ENCODE data around the gene ZSCAN25.

- no peak for TF ChIP-seq POLR2AphosphoS5 (IDR thresholded peaks at IDR 0.05; ENCODE audit: low read depth, low read length)
- TF ChIP-seq, protein P1, sequence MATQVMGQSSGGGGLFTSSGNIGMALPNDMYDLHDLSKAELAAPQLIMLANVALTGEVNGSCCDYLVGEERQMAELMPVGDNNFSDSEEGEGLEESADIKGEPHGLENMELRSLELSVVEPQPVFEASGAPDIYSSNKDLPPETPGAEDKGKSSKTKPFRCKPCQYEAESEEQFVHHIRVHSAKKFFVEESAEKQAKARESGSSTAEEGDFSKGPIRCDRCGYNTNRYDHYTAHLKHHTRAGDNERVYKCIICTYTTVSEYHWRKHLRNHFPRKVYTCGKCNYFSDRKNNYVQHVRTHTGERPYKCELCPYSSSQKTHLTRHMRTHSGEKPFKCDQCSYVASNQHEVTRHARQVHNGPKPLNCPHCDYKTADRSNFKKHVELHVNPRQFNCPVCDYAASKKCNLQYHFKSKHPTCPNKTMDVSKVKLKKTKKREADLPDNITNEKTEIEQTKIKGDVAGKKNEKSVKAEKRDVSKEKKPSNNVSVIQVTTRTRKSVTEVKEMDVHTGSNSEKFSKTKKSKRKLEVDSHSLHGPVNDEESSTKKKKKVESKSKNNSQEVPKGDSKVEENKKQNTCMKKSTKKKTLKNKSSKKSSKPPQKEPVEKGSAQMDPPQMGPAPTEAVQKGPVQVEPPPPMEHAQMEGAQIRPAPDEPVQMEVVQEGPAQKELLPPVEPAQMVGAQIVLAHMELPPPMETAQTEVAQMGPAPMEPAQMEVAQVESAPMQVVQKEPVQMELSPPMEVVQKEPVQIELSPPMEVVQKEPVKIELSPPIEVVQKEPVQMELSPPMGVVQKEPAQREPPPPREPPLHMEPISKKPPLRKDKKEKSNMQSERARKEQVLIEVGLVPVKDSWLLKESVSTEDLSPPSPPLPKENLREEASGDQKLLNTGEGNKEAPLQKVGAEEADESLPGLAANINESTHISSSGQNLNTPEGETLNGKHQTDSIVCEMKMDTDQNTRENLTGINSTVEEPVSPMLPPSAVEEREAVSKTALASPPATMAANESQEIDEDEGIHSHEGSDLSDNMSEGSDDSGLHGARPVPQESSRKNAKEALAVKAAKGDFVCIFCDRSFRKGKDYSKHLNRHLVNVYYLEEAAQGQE (IDR thresholded peaks at IDR 0.05; ENCODE audit: insufficient read depth in 1 of 2, low read depth in 2 of 2, low read length in 2 of 2): no peak
- TF ChIP-seq TAF1 (IDR thresholded peaks at IDR 0.05; ENCODE audit: borderline replicate concordance, insufficient read depth, low read length): no peak
- no peak for TF ChIP-seq SIN3A (IDR thresholded peaks at IDR 0.05; ENCODE audit: borderline replicate concordance, insufficient read depth, low read length)
- TF ChIP-seq FOXP2 (optimal IDR thresholded peaks at IDR 0.05; ENCODE audit: borderline replicate concordance, extremely low read depth, extremely low read length, insufficient read depth): no peak
Observed at GRCh38 chr7:99628471-99629465, 12.0 kb downstream of the ZSCAN25 start.
